A549 (cell line): Measurements from ENCODE around the gene AHR.

Source experiments
- CTCF ChIP-seq: fragments of >200 bp; sonication (Bioruptor Twin); formaldehyde crosslinking; IDR thresholded peaks from 3 replicates; pipeline ENCODE4 v1.5.1; 2016
- ELK1 ChIP-seq: fragments of 150-350 bp; IDR thresholded peaks from 2 replicates; pipeline ENCODE4 v1.6.1; 2014; ENCODE audit warnings: low read depth, mild to moderate bottlenecking, low read length
- MAX ChIP-seq: IDR thresholded peaks from 2 replicates; pipeline ENCODE4 v1.6.1; 2012
- POLR2A ChIP-seq: IDR thresholded peaks from 2 replicates; pipeline ENCODE4 v1.6.1; 2012; ENCODE audit warnings: mild to moderate bottlenecking, low read length
- RCOR1 ChIP-seq: fragments of 150-350 bp; IDR thresholded peaks from 2 replicates; pipeline ENCODE4 v1.6.1; 2014; ENCODE audit warnings: antibody characterized with exemption, low read length, low read depth
- SMC3 ChIP-seq: fragments of >200 bp; sonication (Bioruptor Twin); formaldehyde crosslinking; IDR thresholded peaks from 3 replicates; pipeline ENCODE4 v1.6.1; 2018; ENCODE audit warnings: inconsistent platforms

- TF ChIP-seq CTCF (peak; percentile 65), SMC3 (peak; percentile 77; the same call in 2 of the 3 replicates), RCOR1 (no peak), ELK1 (no peak), POLR2A (no peak), MAX (no peak)
These were observed 3.3 kb downstream of the AHR start for GRCh38 chr7:17301471-17302456.
